Bronchial epithelial cell (primary cell): ENCODE results near the gene GTPBP1. TPM values are rescaled to one million over a fixed set of nuclear protein-coding genes. Genes with fewer than 3 reads are reported as not detected.
A peak's percentile ranks its signal among the peaks of the same experiment; 100 is the strongest.

ENCODE experiments used
- DNase-seq: peaks from one replicate; pipeline ENCODE4 v3.0.0-alpha.2; 2010; ENCODE audit warnings: low read depth
- FAIRE-seq: peaks from 2 replicates; lab custom pipeline; 2011; peaks lifted over from hg19 to GRCh38; lab: Jason Lieb, UNC
- H3K27me3 ChIP-seq: 2 replicates; pipeline ENCODE4 v1.5.1; 2011; ENCODE audit warnings: low read length; ENCODE audit not compliant: control insufficient read depth, insufficient read depth
- H3K36me3 ChIP-seq: 2 replicates; pipeline ENCODE4 v1.5.1; 2011; ENCODE audit warnings: low read length; ENCODE audit not compliant: control insufficient read depth, insufficient read depth
- H3K4me3 ChIP-seq: 2 replicates; pipeline ENCODE4 v1.5.1; 2011; ENCODE audit warnings: mild to moderate bottlenecking, low read depth, low read length, control low read depth
- total RNA-seq: library from RNA; depleted of rRNA; stranded (reverse); fragments of >200 nt; gene quantifications from 2 replicates; pipeline ENCODE4 v1.2.1, GENCODE V29; 2014
- TF ChIP-seq, protein P1 (sequence below): IDR thresholded peaks from 2 replicates; pipeline ENCODE4 v1.5.1; 2011; ENCODE audit warnings: mild to moderate bottlenecking, moderate library complexity, low read length, control low read depth, inconsistent platforms; ENCODE audit not compliant: insufficient read depth, severe bottlenecking

Gene GTPBP1
- total RNA-seq, 1 donor from 2014 or later, result 28.7 TPM

DNA sequence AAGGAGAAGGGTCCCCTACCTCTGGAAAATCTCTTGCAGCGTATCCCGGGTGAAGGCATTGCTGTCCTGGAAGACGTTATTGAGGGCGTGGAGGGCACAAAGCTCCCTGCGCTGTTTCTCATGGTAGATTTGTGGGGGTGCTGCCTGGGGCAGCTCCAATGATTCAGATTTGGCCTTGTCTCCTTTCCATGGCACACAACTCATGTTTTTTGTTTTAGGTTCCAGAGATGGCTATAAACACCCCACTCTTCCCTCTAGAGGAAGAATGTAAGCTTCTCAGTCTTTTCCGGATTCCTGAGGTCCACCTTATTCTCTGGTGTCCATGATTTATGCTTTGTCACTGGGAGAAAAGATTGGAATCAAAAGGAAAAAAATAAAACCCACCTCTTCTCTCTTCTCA is 6.0 kb upstream of the GTPBP1 start:
- no peaks in the 10 kb centered on the region for H3K36me3 ChIP-seq
- DNase-seq (peak; percentile 49), FAIRE-seq (no peak)
- no peaks in the 10 kb centered on the region for H3K27me3 ChIP-seq
- TF ChIP-seq, protein P1, sequence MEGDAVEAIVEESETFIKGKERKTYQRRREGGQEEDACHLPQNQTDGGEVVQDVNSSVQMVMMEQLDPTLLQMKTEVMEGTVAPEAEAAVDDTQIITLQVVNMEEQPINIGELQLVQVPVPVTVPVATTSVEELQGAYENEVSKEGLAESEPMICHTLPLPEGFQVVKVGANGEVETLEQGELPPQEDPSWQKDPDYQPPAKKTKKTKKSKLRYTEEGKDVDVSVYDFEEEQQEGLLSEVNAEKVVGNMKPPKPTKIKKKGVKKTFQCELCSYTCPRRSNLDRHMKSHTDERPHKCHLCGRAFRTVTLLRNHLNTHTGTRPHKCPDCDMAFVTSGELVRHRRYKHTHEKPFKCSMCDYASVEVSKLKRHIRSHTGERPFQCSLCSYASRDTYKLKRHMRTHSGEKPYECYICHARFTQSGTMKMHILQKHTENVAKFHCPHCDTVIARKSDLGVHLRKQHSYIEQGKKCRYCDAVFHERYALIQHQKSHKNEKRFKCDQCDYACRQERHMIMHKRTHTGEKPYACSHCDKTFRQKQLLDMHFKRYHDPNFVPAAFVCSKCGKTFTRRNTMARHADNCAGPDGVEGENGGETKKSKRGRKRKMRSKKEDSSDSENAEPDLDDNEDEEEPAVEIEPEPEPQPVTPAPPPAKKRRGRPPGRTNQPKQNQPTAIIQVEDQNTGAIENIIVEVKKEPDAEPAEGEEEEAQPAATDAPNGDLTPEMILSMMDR, result no peak
- H3K4me3 ChIP-seq, result peak overlapping the region; percentile 85

DNA sequence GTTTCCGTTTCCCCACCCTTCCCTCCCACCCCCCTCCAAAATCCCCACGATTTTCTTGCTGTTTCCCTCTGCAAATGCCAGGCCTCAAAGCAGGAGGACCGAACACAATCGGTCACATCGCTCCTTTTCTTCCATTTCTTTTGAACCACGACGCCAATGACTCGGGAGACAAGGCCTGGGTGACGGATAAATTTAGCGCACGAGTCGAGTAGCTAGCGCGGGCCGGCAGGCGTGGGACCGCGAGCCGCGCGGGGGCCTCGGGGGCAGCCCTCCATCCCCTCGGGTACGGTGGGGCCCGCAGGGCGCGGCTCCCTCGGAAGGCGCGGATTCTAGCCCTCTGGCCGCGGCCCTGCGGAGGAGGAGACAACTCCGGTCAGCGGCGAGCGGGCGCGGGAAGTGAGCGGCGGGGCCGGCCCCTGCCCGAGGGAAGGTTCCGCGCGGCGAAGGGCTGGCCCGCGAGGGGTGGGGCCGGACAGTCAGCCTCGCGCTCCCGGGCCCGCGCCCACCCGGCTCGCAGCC is 5.4 kb upstream of the GTPBP1 start:
- DNase-seq (no peak), FAIRE-seq (no peak)
- H3K27me3 ChIP-seq, result no peaks in the 10 kb centered on the region
- TF ChIP-seq, protein P1, result no peak
- peak overlapping the region; percentile 85 for H3K4me3 ChIP-seq
- no peaks in the 10 kb centered on the region for H3K36me3 ChIP-seq

DNA sequence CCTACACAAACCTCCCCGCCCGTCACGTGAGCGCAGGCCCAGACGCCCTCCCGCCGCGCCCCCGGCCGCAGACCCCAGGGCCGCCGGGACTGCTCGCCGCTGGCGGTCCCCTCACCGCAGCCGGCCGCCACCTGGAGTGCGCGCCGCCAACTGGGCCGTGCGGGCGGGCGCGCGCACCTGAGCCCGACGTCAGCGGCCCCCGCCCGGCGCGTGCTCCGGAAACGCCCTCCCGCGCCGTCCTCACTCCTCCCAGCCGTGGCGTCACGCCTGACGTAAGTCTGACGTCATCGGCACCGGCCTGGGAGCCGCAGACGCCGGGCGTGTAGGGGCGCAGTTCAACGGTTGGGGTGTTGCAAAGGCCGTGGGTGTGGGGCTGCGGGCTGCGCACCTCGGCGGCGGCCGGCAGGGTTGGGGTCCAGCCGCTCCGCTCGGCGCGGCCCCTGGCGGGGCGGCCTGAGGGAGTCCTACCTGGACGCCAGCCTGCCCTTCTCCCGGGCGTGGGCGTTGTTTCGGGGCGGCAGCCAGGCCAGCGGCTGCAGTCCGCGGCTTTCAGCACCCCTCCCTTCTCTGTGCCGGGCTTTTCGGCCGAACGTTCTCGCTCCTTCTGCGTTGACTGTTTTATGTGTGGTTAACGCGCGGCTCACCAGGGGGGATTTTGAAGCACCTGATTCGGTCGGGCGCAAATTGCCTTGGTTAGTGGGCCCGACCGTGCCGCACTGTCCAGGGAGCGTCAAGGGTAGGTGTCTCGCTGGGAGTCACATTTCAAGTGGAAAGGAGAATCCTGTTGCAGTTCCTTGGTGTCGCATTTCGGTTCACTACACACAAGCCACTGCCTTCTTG is 4.7 kb upstream of the GTPBP1 start, which contains the start of gene JOSD1:
Gene JOSD1 (minus strand): TSS at position 155 of the 840 bp plus-strand sequence. CDS start 956 bp downstream, outside the sequence.
- DNase-seq (peak; percentile 77), FAIRE-seq (no peak)
- TF ChIP-seq, protein P1, result no peak
- Histone ChIP-seq H3K27me3 (no peaks in the 10 kb centered on the region), H3K4me3 (peak within 1 kb of the TSS; percentile 85), H3K36me3 (no peaks in the 10 kb centered on the region)

DNA sequence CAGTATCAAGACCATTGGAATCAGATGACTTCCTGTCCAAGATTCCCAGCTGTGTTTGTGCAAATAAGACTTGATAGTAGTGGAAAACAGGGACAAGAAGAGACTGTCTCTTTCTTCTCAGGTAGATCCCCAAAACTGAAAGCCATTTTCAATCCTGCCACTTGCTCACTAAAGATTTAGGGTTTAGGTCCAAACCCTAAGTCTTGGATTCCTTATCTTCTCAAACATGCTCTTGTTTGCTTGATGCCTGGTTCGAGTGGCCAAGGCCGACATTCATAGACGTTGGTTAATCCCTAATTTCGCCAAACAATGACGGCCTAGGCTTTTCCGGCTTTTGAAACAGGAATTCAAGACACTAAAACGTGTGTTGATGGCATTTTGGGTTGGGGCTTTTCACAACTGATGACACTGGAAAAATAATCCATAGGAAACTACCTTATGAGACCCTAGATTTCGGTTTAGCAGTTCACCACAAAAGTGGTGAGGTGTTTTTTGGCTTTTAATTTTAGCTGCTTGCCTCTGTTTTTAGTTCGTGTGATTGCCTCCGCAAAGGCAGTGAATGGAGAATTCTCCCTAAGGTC is 1.0 kb upstream of the GTPBP1 start:
- peak overlapping the region; percentile 7 for H3K4me3 ChIP-seq
- peaks cover 3% of the 10 kb centered on the region for H3K36me3 ChIP-seq
- H3K27me3 ChIP-seq, result no peaks in the 10 kb centered on the region
- DNase-seq (no peak), FAIRE-seq (no peak)
- TF ChIP-seq, protein P1, result no peak

DNA sequence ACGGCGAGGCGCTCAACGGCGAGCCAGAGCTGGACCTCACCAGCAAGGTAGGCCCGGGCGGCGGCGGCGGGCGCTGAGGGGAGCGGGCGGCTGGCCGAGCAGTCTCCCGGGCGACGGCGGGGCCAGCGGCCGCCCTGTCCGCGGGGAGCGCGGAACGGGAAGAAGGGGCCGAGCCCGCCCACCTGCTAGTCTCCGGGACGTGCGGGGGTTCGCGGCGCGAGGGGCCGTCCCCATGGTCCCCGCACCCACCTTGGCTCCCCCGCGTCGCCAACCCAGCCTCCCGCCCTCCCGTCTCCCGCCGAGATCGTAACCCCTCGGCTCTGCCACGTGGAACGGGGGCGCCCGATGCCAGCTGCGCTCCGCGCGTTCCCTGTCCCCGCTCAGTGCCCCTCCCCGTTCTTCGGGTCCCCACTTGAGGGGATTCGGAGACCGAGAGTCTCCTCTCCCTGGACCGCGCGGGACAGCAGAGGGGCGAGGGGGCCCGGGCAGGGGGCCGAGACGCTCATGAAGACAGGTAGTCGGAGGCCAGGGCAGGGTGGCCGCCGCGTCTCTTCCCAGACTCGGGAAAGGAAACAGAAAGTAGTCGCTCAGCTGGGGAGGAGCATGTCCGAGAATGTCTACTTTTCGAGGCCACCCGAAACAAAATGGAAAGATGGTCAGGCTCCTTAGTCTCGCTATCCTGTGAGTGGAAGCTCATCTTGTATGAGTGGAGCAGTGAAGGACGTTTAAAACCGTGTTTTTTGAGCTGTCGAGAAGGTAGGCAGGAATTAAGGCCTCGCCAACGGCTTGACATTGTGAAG is 557 bp downstream of the GTPBP1 start:
- DNase-seq, result no peak
- no peak for FAIRE-seq
- TF ChIP-seq, protein P1, result no peak
- Histone ChIP-seq H3K27me3 (no peaks in the 10 kb centered on the region), H3K4me3 (peak overlapping the region; percentile 92), H3K36me3 (peaks cover 5% of the 10 kb centered on the region)
